GM12878 (cell line): Measurements from ENCODE around the gene MRTFB. TPM values are rescaled to one million over a fixed set of nuclear protein-coding genes. Genes with fewer than 3 reads are reported as not detected.
A peak's percentile ranks its signal among the peaks of the same experiment; 100 is the strongest.

Source experiments
- ATF2 ChIP-seq: IDR thresholded peaks from 2 replicates; pipeline ENCODE4 v1.6.1; 2012; ENCODE audit warnings: low read length, inconsistent platforms
- BACH1 ChIP-seq: fragments of 450-650 bp; IDR thresholded peaks from 2 replicates; pipeline ENCODE4 v1.6.1; 2017; ENCODE audit warnings: mild to moderate bottlenecking, borderline replicate concordance
- BCLAF1 ChIP-seq: fragments of 450-650 bp; IDR thresholded peaks from 2 replicates; pipeline ENCODE4 v1.6.1; 2017; ENCODE audit warnings: antibody characterized with exemption, mild to moderate bottlenecking, moderate library complexity
- CHD2 ChIP-seq: IDR thresholded peaks from 2 replicates; pipeline ENCODE4 v1.6.1; 2011; ENCODE audit warnings: low read depth, low read length, improper control_type of control experiment, borderline replicate concordance
- E2F4 ChIP-seq: IDR thresholded peaks from 2 replicates; pipeline ENCODE4 v1.6.1; 2012; ENCODE audit warnings: low read depth, low read length, improper control_type of control experiment
- EED ChIP-seq: sonication (generic); IDR thresholded peaks from 2 replicates; pipeline ENCODE4 v1.6.1; 2016; ENCODE audit warnings: antibody characterized with exemption, low read depth
- ESRRA ChIP-seq: IDR thresholded peaks from 2 replicates; pipeline ENCODE4 v1.6.1; 2012; ENCODE audit warnings: mild to moderate bottlenecking, low read length, improper control_type of control experiment
- GABPA ChIP-seq: IDR thresholded peaks from 2 replicates; pipeline ENCODE4 v1.6.1; 2014; ENCODE audit warnings: antibody characterized with exemption, low read depth, mild to moderate bottlenecking, inconsistent platforms
- HDAC6 ChIP-seq: fragments of 200-600 bp; sonication (generic); IDR thresholded peaks from one replicate; pipeline ENCODE4 v1.8.0; 2017; ENCODE audit warnings: antibody characterized with exemption; ENCODE audit not compliant: unreplicated experiment
- IRF3 ChIP-seq: fragments of 450-650 bp; IDR thresholded peaks from 2 replicates; pipeline ENCODE4 v1.6.1; 2014; ENCODE audit warnings: mild to moderate bottlenecking
- KDM1A ChIP-seq: fragments of 200-600 bp; sonication (generic); IDR thresholded peaks from 2 replicates; pipeline ENCODE4 v1.6.1; 2016; ENCODE audit warnings: borderline replicate concordance
- LARP7 ChIP-seq: fragments of 450-650 bp; IDR thresholded peaks from 2 replicates; pipeline ENCODE4 v1.6.1; 2017; ENCODE audit warnings: mild to moderate bottlenecking
- POU2F2 ChIP-seq: IDR thresholded peaks from 3 replicates; pipeline ENCODE4 v1.6.1; 2011; ENCODE audit warnings: low read depth, mild to moderate bottlenecking, low read length, borderline replicate concordance
- RB1 ChIP-seq: fragments of 450-650 bp; formaldehyde crosslinking; IDR thresholded peaks from 2 replicates; pipeline ENCODE4 v1.6.1; 2017; ENCODE audit warnings: mild to moderate bottlenecking, borderline replicate concordance
- REST ChIP-seq: IDR thresholded peaks from 2 replicates; pipeline ENCODE4 v1.6.1; 2012; ENCODE audit warnings: mild to moderate bottlenecking, low read depth, low read length
- SIN3A ChIP-seq: IDR thresholded peaks from 2 replicates; pipeline ENCODE4 v1.6.1; 2012; ENCODE audit warnings: low read depth, low read length, improper control_type of control experiment
- SMC3 ChIP-seq: IDR thresholded peaks from 2 replicates; pipeline ENCODE4 v1.6.1; 2011; ENCODE audit warnings: low read length, improper control_type of control experiment, borderline replicate concordance
- SUPT20H ChIP-seq: IDR thresholded peaks from 2 replicates; pipeline ENCODE4 v1.6.1; 2011; ENCODE audit warnings: low read depth, mild to moderate bottlenecking, low read length, moderate library complexity, borderline replicate concordance; ENCODE audit not compliant: control insufficient read depth
- ZNF24 ChIP-seq: fragments of 450-650 bp; IDR thresholded peaks from 2 replicates; pipeline ENCODE4 v1.6.1; 2017; ENCODE audit warnings: antibody characterized with exemption, mild to moderate bottlenecking
- ZNF274 ChIP-seq: IDR thresholded peaks from one replicate; pipeline ENCODE4 v1.8.0; 2011; ENCODE audit not compliant: insufficient read length, insufficient read depth
- polyA plus RNA-seq, 11 experiments: library from polyadenylated mRNA; depleted of rRNA in 4 of 11; unstranded in 6 of 11; stranded (reverse) in 5 of 11; fragments of >200 nt; fragmentation: Nextera tagmentation in 4 of 11; fragmentation: Illumina TruSeq in 1 of 11; extraction: Ambion mirVana in 4 of 11; extraction: Trizol in 1 of 11; gene quantifications; 1 replicate in 1 of 11; 2 replicates in 10 of 11; pipeline versions ENCODE4 v1.2.1 to v1.2.3, GENCODE V29; 2011 to 2016; ENCODE audit warnings: inconsistent platforms in 2 of 11, missing spikeins in 2 of 11, low read depth in 1 of 11
- total RNA-seq, 4 experiments: library from RNA; depleted of rRNA in 3 of 4; stranded (reverse); fragments of >200 nt in 3 of 4; fragmentation: Illumina TruSeq in 1 of 4; extraction: Trizol in 1 of 4; gene quantifications; 2 replicates each; pipeline versions ENCODE4 v1.2.1 to v1.2.3, GENCODE V29; 2013 to 2021

MRTFB gene
- total and polyA plus RNA-seq, 10 of the 15 experiments (the other 5 are each of a cell fraction or from before 2014, with no cell fraction given): 2.1 to 14.3 (median 8.0) TPM

GRCh38 chr16:14285513-14286367 is 214.6 kb downstream of the MRTFB start (continued):
- TF ChIP-seq E2F4 (no peak), HDAC6 (no peak), EED (no peak), ESRRA (peak; percentile 64; the same call in 1 of the 2 replicates), BCLAF1 (no peak), POU2F2 (0 out of 3 replicates have a peak, but pooled peaks have one; percentile 38), BACH1 (peak; percentile 78; the same call in 1 of the 2 replicates), SUPT20H (no peak), CHD2 (peak; percentile 48; the same call in 1 of the 2 replicates), SIN3A (peak; percentile 62; the same call in 1 of the 2 replicates), LARP7 (peak; percentile 94), GABPA (peak; percentile 47; the same call in 1 of the 2 replicates), KDM1A (no peak), SMC3 (peak; percentile 7; the same call in 1 of the 2 replicates), ATF2 (no peak), ZNF24 (peak; percentile 100), RB1 (peak; percentile 83; the same call in 1 of the 2 replicates), ZNF274 (no peak), IRF3 (peak; percentile 61), REST (no peak)
